ENCODE measurements around the gene CYSRT1.
A peak's percentile ranks its signal among the peaks of the same experiment; 100 is the strongest.

CYSRT1 gene

GRCh38 chr9:137213160-137214060, 11.6 kb upstream of the CYSRT1 start:
- no peak for DNase-seq

GRCh38 chr9:137214620-137215019, 10.4 kb upstream of the CYSRT1 start:
- no peak for DNase-seq

GRCh38 chr9:137215196-137215986, 9.6 kb upstream of the CYSRT1 start:
- no peak for DNase-seq

- no peak for DNase-seq
These were observed 8.6 kb upstream of the CYSRT1 start for GRCh38 chr9:137216188-137216965.

GRCh38 chr9:137217276-137218211, 7.4 kb upstream of the CYSRT1 start:
- no peak for DNase-seq

- no peak for DNase-seq
These were observed 6.7 kb upstream of the CYSRT1 start for GRCh38 chr9:137218212-137218753.

GRCh38 chr9:137218754-137219271, 6.2 kb upstream of the CYSRT1 start:
- no peak for DNase-seq

GRCh38 chr9:137219757-137220316, 5.1 kb upstream of the CYSRT1 start:
- no peak for DNase-seq

- DNase-seq, result no peak
These were observed 4.5 kb upstream of the CYSRT1 start for GRCh38 chr9:137220317-137221094.

- no peak for DNase-seq
These were observed 3.9 kb upstream of the CYSRT1 start for GRCh38 chr9:137221095-137221505.

- DNase-seq, result no peak
These were observed 3.4 kb upstream of the CYSRT1 start for GRCh38 chr9:137221506-137222111.

GRCh38 chr9:137222190-137223077, 2.5 kb upstream of the CYSRT1 start, which contains the start of gene RNF208:
TSS of gene RNF208 (minus strand) at chr9:137222240. CDS start at chr9:137221212, 1,028 bp downstream.
- no peak for DNase-seq

- DNase-seq, result peak; percentile 98 to 99 (median 98)
These were observed 1.6 kb upstream of the CYSRT1 start for GRCh38 chr9:137223078-137223970.

- no peak for DNase-seq
These were observed 841 bp downstream of the CYSRT1 start for GRCh38 chr9:137225699-137226331.

- no peak for DNase-seq
These were observed 1.5 kb downstream of the CYSRT1 start for GRCh38 chr9:137226338-137227053.

All from activated naive CD4-positive, alpha-beta T cell (primary cell).